Transverse colon (tissue), 4 donors: ENCODE measurements around the gene MRPL20. TPM values are rescaled to one million over a fixed set of nuclear protein-coding genes. Genes with fewer than 3 reads are reported as not detected.
"Not testable (repeated sequence)": the region's sequence is repeated elsewhere in the genome, so short reads cannot be mapped to it uniquely, and the experiment has no call there.

Experiments used
- DNase-seq: peaks from one replicate; pipeline ENCODE4 v3.0.0-alpha.2; 2019
- H3K27ac ChIP-seq, 4 donors: fragments of 200-600 bp; sonication (generic); 2 replicates each; pipeline ENCODE4 v1.5.1; 2016 to 2018; ENCODE audit warnings: inconsistent platforms in 4 of 4
- H3K27me3 ChIP-seq: fragments of 200-600 bp; sonication (generic); 2 replicates; pipeline ENCODE4 v1.5.1; 2017; ENCODE audit warnings: inconsistent platforms
- H3K36me3 ChIP-seq, 4 donors: fragments of 200-600 bp; sonication (generic); 2 replicates each; pipeline ENCODE4 v1.5.1; 2017 to 2019; ENCODE audit warnings: inconsistent platforms in 4 of 4
- H3K4me1 ChIP-seq, 4 donors: fragments of 200-600 bp; sonication (generic); 2 replicates each; pipeline ENCODE4 v1.5.1; 2017 to 2020; ENCODE audit warnings: inconsistent platforms in 4 of 4
- H3K4me3 ChIP-seq, 4 donors: fragments of 200-600 bp; sonication (generic); 1 replicate in 1 of 4; 2 replicates in 3 of 4; pipeline versions ENCODE4 v1.5.1 to v1.6.1; 2017 to 2019; ENCODE audit warnings: inconsistent platforms in 4 of 4
- H3K9me3 ChIP-seq, 2 donors: fragments of 200-600 bp; sonication (generic); 2 replicates each; pipeline ENCODE4 v1.5.1; 2017 to 2019; ENCODE audit warnings: inconsistent platforms in 2 of 2
- EP300 ChIP-seq: sonication (generic); formaldehyde crosslinking; IDR thresholded peaks from one replicate; pipeline ENCODE4 v1.6.1; 2017; ENCODE audit warnings: antibody characterized with exemption, low read depth
- POLR2A ChIP-seq: fragments of 450-650 bp; IDR thresholded peaks from one replicate; pipeline ENCODE4 v1.6.1; 2016; ENCODE audit warnings: antibody characterized with exemption, mild to moderate bottlenecking, moderate library complexity
- POLR2AphosphoS5 ChIP-seq, 3 donors: sonication (generic); formaldehyde crosslinking; IDR thresholded peaks; one replicate each; pipeline ENCODE4 v1.6.1; 2016; ENCODE audit warnings: antibody characterized with exemption in 3 of 3
- whole genome bisulfite sequencing, 2 donors: methylation state at CpG; one replicate each; pipeline ENCODE4 v1.1.5; 2018; ENCODE audit warnings: low coverage in 1 of 2; 5-methylcytosine and 5-hydroxymethylcytosine counted together
- in situ Hi-C, 4 donors: fragments of 200-750 bp; cut with MboI; loops; one replicate each; pipeline versions ENCODE4 v1.15.0 to v1.15.1; 2017; ENCODE audit warnings: low sequenced_read_pairs in 3 of 4, low pct_ligation_motif_present in 1 of 4, low pct_unique_long_range_greater_than_20kb in 1 of 4
- intact Hi-C: fragments of 100-400 bp; cut with DNase I; formaldehyde crosslinking; loops from one replicate; pipeline ENCODE4 v1.15.1; 2023; ENCODE audit warnings: low total_unique reads
- total RNA-seq, 4 donors: library from RNA; depleted of rRNA; stranded (reverse); fragments of >200 nt; gene quantifications; one replicate each; pipeline ENCODE4 v1.1.0, GENCODE V29; 2016
- TF ChIP-seq, protein P1 (sequence below), 5 experiments: fragments of 200-600 bp in 3 of 5; fragments of 450-650 bp in 2 of 5; sonication (generic) in 3 of 5; IDR thresholded peaks; 1 replicate in 2 of 5; 2 replicates in 3 of 5; pipeline ENCODE4 v1.5.1; 2016 to 2017; ENCODE audit warnings: antibody characterized with exemption in 5 of 5, inconsistent platforms in 3 of 5, mild to moderate bottlenecking in 2 of 5, moderate library complexity in 1 of 5

The MRPL20 gene
- total RNA-seq, 4 donors from 2014 or later, result 40.0 to 183 (median 97.0) TPM

DNA sequence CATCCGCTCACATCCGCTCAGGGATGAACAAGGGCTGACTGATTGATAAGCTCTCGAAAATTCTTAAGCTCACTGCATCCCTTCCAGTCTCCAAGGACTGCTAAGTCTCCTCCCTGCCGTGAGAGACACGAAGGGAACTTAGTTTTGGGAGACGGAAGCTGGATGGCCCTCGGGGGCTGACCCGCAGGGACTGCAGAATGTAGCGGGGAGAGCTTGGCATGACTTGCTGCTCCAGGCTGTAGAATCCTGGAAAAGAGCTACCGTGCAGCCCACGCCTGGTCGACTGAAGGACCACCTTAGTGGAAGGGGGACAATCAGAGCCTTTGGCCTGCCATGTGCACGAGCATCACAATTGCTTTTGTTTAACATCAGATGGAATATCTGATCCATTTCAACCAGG is 8.7 kb upstream of the MRPL20 start:
- 83% methylated on average over 13 of the region's 13 CpGs; no CpG with 5 or more reads in 1 of the 2 donors for WGBS, 2 donors
- intact Hi-C loops, result no loop called here
- Histone ChIP-seq H3K4me1 (peaks cover 0 to 12% (median 5%) of the 10 kb centered on the region in 4 donors), H3K36me3 (no peaks in the 10 kb centered on the region), H3K27me3 (peaks cover 9% of the 10 kb centered on the region), H3K27ac (no peak overlapping the region), H3K4me3 (no peak overlapping the region), H3K9me3 (no peaks in the 10 kb centered on the region)
- DNase-seq, result no peak
- in situ Hi-C loops, result no loop called here
- no peak for TF ChIP-seq POLR2AphosphoS5 (IDR thresholded peaks at IDR 0.05)
- TF ChIP-seq EP300, result no peak
- TF ChIP-seq, protein P1, sequence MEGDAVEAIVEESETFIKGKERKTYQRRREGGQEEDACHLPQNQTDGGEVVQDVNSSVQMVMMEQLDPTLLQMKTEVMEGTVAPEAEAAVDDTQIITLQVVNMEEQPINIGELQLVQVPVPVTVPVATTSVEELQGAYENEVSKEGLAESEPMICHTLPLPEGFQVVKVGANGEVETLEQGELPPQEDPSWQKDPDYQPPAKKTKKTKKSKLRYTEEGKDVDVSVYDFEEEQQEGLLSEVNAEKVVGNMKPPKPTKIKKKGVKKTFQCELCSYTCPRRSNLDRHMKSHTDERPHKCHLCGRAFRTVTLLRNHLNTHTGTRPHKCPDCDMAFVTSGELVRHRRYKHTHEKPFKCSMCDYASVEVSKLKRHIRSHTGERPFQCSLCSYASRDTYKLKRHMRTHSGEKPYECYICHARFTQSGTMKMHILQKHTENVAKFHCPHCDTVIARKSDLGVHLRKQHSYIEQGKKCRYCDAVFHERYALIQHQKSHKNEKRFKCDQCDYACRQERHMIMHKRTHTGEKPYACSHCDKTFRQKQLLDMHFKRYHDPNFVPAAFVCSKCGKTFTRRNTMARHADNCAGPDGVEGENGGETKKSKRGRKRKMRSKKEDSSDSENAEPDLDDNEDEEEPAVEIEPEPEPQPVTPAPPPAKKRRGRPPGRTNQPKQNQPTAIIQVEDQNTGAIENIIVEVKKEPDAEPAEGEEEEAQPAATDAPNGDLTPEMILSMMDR (IDR thresholded peaks at IDR 0.05), result no peak
- no peak for TF ChIP-seq POLR2A

DNA sequence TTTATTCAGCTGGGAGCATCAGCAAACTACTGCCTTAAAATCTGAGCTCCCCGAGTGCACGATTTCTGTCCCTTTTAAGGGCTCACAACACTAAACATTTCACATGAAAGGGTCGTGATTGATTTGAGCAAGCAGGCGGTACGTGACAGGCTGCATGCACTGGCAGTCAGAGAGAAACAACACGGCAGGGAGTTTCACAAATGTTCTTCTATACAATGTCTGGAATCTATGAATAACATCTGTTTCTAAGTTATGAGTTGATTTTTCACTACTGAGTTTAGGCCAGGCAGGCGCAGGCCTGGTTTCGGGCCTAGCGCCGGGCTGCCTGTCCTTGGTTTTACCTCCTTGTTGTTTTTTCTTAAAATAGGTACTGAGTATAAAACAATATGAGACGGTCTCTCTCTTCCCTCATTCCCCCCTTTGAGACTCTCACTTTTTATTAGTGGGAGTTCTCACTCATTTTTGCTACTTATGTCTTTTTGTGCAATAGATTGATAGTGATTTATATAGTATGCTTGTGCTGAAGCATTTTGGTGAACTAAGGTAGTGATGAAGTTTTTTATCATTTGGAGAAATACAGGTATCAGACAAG is 5.3 kb upstream of the MRPL20 start:
- in situ Hi-C loops, H3K4me3 ChIP-seq: not testable (repeated sequence)

DNA sequence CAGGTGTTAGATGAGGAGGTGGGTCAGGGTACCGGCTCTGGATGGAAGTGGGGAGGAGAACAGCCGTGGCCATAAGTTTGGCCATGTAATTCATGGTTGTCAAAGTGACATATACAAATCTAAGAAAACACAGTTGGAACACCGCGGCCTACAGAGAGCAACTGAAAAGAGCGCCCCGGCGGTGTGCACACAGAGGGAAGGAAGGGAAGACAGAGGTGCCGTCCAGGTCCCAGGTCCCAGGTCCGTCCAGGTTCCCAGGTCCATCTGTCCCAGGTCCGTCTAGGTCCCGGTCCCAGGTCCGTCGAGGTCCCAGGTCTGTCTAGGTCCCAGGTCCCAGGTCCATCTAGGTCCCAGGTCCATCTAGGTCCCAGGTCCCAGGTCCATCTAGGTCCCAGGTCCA is 4.5 kb upstream of the MRPL20 start:
- Histone ChIP-seq H3K4me1 (peaks cover 6 to 19% (median 13%) of the 10 kb centered on the region in 4 donors), H3K27ac (no peak overlapping the region), H3K4me3 (no peak overlapping the region), H3K36me3 (no peaks in the 10 kb centered on the region), H3K9me3 (no peaks in the 10 kb centered on the region), H3K27me3 (no peaks in the 10 kb centered on the region)
- no peak for DNase-seq
- in situ Hi-C loops, result no loop called here
- TF ChIP-seq, protein P1 (IDR thresholded peaks at IDR 0.05), result no peak
- TF ChIP-seq POLR2AphosphoS5 (IDR thresholded peaks at IDR 0.05), result no peak
- TF ChIP-seq EP300, result no peak
- TF ChIP-seq POLR2A, result no peak
- WGBS, 2 donors, result 92% methylated on average over 11 of the region's 13 CpGs; no CpG with 5 or more reads in 1 of the 2 donors
- intact Hi-C loops, result no loop called here

More for the DNA sequence above, 5.3 kb upstream of the MRPL20 start:
- peaks cover 6 to 19% (median 13%) of the 10 kb centered on the region in 4 donors for H3K4me1 ChIP-seq
- H3K9me3 ChIP-seq, H3K36me3 ChIP-seq, H3K27me3 ChIP-seq, intact Hi-C loops, H3K27ac ChIP-seq, DNase-seq: not testable (repeated sequence)
- WGBS, 2 donors, result 85 to 88% methylated on average over 6 to 11 of the region's 11 CpGs

DNA sequence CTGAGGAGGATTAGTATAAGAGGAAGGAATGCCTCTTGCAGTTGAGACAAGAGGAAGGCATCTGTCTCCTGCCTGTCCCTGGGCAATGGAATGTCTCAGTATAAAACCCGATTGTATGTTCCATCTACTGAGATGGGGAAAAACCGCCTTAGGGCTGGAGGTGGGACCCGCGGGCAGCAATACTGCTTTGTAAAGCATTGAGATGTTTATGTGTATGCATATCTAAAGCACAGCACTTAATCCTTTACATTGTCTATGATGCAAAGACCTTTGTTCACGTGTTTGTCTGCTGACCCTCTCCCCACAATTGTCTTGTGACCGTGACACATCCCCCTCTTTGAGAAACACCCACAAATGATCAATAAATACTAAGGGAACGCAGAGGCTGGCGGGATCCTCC is 3.1 kb upstream of the MRPL20 start:
- not testable (repeated sequence) for H3K36me3 ChIP-seq

DNA sequence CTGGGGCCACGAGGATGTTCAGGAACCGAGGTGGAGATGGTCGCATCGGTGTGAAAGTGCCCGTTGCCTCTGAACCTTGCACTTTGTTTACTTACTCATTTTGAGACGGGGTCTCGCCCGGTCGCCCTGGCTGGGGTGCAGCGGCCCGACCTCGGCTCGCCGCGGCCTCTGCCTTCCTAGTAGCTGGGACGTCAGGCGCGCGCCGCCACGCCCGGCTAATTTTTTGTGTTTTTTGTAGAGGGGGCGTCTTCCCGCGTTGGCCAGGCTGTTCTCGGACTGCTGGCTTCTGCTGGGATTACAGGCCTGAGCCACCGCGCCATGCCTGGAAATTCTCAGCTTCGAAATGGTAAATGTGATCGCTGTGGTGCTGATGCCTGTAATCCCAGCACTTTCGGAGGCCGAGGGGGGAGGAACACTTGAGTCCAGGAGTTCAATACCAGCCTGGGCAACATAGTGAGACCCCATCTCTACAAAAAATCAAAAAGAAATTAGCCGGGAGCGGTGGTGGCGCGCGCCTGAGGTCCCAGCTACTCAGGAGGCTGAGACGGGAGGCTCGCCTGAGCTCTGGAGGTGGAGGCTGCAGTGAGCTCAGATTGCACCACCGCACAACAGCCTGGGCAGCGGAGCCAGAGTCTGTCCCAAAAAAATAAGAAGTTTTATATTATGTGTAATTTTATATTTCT is 684 bp upstream of the MRPL20 start:
- Histone ChIP-seq H3K4me3 (peak overlapping the region; percentile 92 to 97 (median 96)), H3K27ac (peak overlapping the region; percentile 88 to 95 (median 91)), H3K27me3 (no peaks in the 10 kb centered on the region), H3K36me3 (peaks cover 0 to 18% (median 1%) of the 10 kb centered on the region in 4 donors), H3K9me3 (no peaks in the 10 kb centered on the region), H3K4me1 (peaks cover 17 to 39% (median 23%) of the 10 kb centered on the region in 4 donors)
- 25 to 90% methylated on average over 2 to 20 of the region's 41 CpGs for WGBS, 2 donors
- in situ Hi-C loops (no loop called here), intact Hi-C loops (no loop called here)
- TF ChIP-seq, protein P1 (IDR thresholded peaks at IDR 0.05), result peak in 4 of 5 experiments; percentile 15 to 53 (median 37)
- no peak for TF ChIP-seq POLR2A
- no peak for DNase-seq

More for the DNA sequence above, 3.1 kb upstream of the MRPL20 start:
- H3K4me1 ChIP-seq, result peaks cover 17 to 32% (median 23%) of the 10 kb centered on the region in 4 donors
- 80 to 86% methylated on average over 1 to 8 of the region's 8 CpGs for WGBS, 2 donors
- H3K4me3 ChIP-seq, H3K9me3 ChIP-seq, in situ Hi-C loops, intact Hi-C loops, H3K27ac ChIP-seq, H3K27me3 ChIP-seq, DNase-seq: not testable (repeated sequence)
